ENCODE data around the gene SLC8A2. TPM values are rescaled to one million over a fixed set of nuclear protein-coding genes. Genes with fewer than 3 reads are reported as not detected.

SLC8A2 gene
- 0.69 TPM for polyA plus RNA-seq (2013, experiment 1 of 2)
- polyA plus RNA-seq (2013, experiment 2 of 2) = 0.67 TPM

GRCh38 chr19:47471733-47472457 lies at the start of gene SLC8A2:
TSS of gene SLC8A2 (minus strand) at chr19:47471893. CDS start at chr19:47466403, 5,490 bp downstream.
- Histone ChIP-seq H3K27me3 (ENCODE audit: insufficient read depth, low read length, poor library complexity) (no peaks in the 10 kb centered on the region), H3K4me2 (ENCODE audit: low read length) (peak within 1 kb of the TSS; percentile 23), H2AK5ac (ENCODE audit: low read length) (no peak within 1 kb of the TSS), H3K23ac (ENCODE audit: low read length) (no peak within 1 kb of the TSS), H3K4ac (ENCODE audit: low read depth, low read length) (no peak within 1 kb of the TSS), H3K36me3 (ENCODE audit: control insufficient read depth, insufficient read depth, low read length) (no peaks in the 10 kb centered on the region), H3K27ac (ENCODE audit: low read depth, low read length) (no peak within 1 kb of the TSS), H2BK5ac (ENCODE audit: low read length) (no peak within 1 kb of the TSS), H3K9ac (ENCODE audit: low read length) (peak within 1 kb of the TSS; percentile 10), H3K79me2 (ENCODE audit: control insufficient read depth, insufficient read depth, low read length) (no peaks in the 10 kb centered on the region), H3K4me1 (ENCODE audit: control insufficient read depth, low read depth, low read length) (no peaks in the 10 kb centered on the region), H4K8ac (ENCODE audit: low read depth, low read length) (no peak within 1 kb of the TSS), H3K79me1 (ENCODE audit: low read length) (no peaks in the 10 kb centered on the region), H2BK15ac (replicated peaks; ENCODE audit: low read depth) (no peak within 1 kb of the TSS), H3K18ac (ENCODE audit: low read length) (peak within 1 kb of the TSS; percentile 46), H4K5ac (ENCODE audit: low read length) (no peak within 1 kb of the TSS), H2BK120ac (ENCODE audit: low read depth, low read length) (no peak within 1 kb of the TSS), H3K4me3 (ENCODE audit: low read length) (peak within 1 kb of the TSS; percentile 10), H3K56ac (ENCODE audit: low read length) (peak within 1 kb of the TSS; percentile 50)
- WGBS (ENCODE audit: extremely low coverage, insufficient coverage, low lambda C conversion rate) = no CpG with 5 or more reads among the region's 29 CpGs
- DNase-seq = peak; percentile 96

- no peak overlapping the region for H3K27ac ChIP-seq (ENCODE audit: low read depth, low read length)
Observed at GRCh38 chr19:47520839-47521238, 49.1 kb upstream of the SLC8A2 start.

GRCh38 chr19:47520343-47520806 lies 48.7 kb upstream of the SLC8A2 start:
- Histone ChIP-seq H3K56ac (ENCODE audit: low read length) (no peak overlapping the region), H3K79me1 (ENCODE audit: low read length) (no peaks in the 10 kb centered on the region), H3K4me3 (ENCODE audit: low read length) (no peak overlapping the region), H3K27me3 (ENCODE audit: insufficient read depth, low read length, poor library complexity) (no peaks in the 10 kb centered on the region), H2BK15ac (replicated peaks; ENCODE audit: low read depth) (no peak overlapping the region), H2BK120ac (ENCODE audit: low read depth, low read length) (no peak overlapping the region), H3K27ac (ENCODE audit: low read depth, low read length) (no peak overlapping the region), H3K79me2 (ENCODE audit: control insufficient read depth, insufficient read depth, low read length) (no peaks in the 10 kb centered on the region), H2BK5ac (ENCODE audit: low read length) (no peak overlapping the region), H4K8ac (ENCODE audit: low read depth, low read length) (no peak overlapping the region), H3K4ac (ENCODE audit: low read depth, low read length) (no peak overlapping the region), H2AK5ac (ENCODE audit: low read length) (no peak overlapping the region), H3K36me3 (ENCODE audit: control insufficient read depth, insufficient read depth, low read length) (no peaks in the 10 kb centered on the region), H3K4me2 (ENCODE audit: low read length) (no peak overlapping the region), H3K18ac (ENCODE audit: low read length) (no peak overlapping the region), H3K4me1 (ENCODE audit: control insufficient read depth, low read depth, low read length) (peaks cover 3% of the 10 kb centered on the region), H3K9ac (ENCODE audit: low read length) (no peak overlapping the region), H3K23ac (ENCODE audit: low read length) (no peak overlapping the region), H4K5ac (ENCODE audit: low read length) (no peak overlapping the region)
- no peak for DNase-seq
- WGBS (ENCODE audit: extremely low coverage, insufficient coverage, low lambda C conversion rate) = no CpG with 5 or more reads among the region's 10 CpGs

More at GRCh38 chr19:47520839-47521238, 49.1 kb upstream of the SLC8A2 start:
- no peak overlapping the region for H4K8ac ChIP-seq (ENCODE audit: low read depth, low read length)
- H3K4me3 ChIP-seq (ENCODE audit: low read length) = no peak overlapping the region
- no peak overlapping the region for H3K56ac ChIP-seq (ENCODE audit: low read length)
- no peak overlapping the region for H3K18ac ChIP-seq (ENCODE audit: low read length)
- no peak overlapping the region for H4K5ac ChIP-seq (ENCODE audit: low read length)
- no peaks in the 10 kb centered on the region for H3K79me1 ChIP-seq (ENCODE audit: low read length)
- H3K36me3 ChIP-seq (ENCODE audit: control insufficient read depth, insufficient read depth, low read length) = no peaks in the 10 kb centered on the region
- H2BK15ac ChIP-seq (replicated peaks; ENCODE audit: low read depth) = no peak overlapping the region
- H2AK5ac ChIP-seq (ENCODE audit: low read length) = no peak overlapping the region
- H3K4me1 ChIP-seq (ENCODE audit: control insufficient read depth, low read depth, low read length) = peaks cover 3% of the 10 kb centered on the region
- no peak overlapping the region for H3K9ac ChIP-seq (ENCODE audit: low read length)
- H3K23ac ChIP-seq (ENCODE audit: low read length) = no peak overlapping the region
- no peak for DNase-seq
- no peak overlapping the region for H2BK5ac ChIP-seq (ENCODE audit: low read length)
- no peaks in the 10 kb centered on the region for H3K79me2 ChIP-seq (ENCODE audit: control insufficient read depth, insufficient read depth, low read length)
- H2BK120ac ChIP-seq (ENCODE audit: low read depth, low read length) = no peak overlapping the region
- no peak overlapping the region for H3K4me2 ChIP-seq (ENCODE audit: low read length)
- no peaks in the 10 kb centered on the region for H3K27me3 ChIP-seq (ENCODE audit: insufficient read depth, low read length, poor library complexity)
- WGBS (ENCODE audit: extremely low coverage, insufficient coverage, low lambda C conversion rate) = no CpG with 5 or more reads among the region's 6 CpGs
- no peak overlapping the region for H3K4ac ChIP-seq (ENCODE audit: low read depth, low read length)

GRCh38 chr19:47518854-47519253 lies 47.2 kb upstream of the SLC8A2 start:
- Histone ChIP-seq H3K4ac (ENCODE audit: low read depth, low read length) (no peak overlapping the region), H3K4me3 (ENCODE audit: low read length) (no peak overlapping the region), H2BK5ac (ENCODE audit: low read length) (no peak overlapping the region), H3K36me3 (ENCODE audit: control insufficient read depth, insufficient read depth, low read length) (no peaks in the 10 kb centered on the region), H3K9ac (ENCODE audit: low read length) (no peak overlapping the region), H3K4me1 (ENCODE audit: control insufficient read depth, low read depth, low read length) (peaks cover 3% of the 10 kb centered on the region), H4K5ac (ENCODE audit: low read length) (no peak overlapping the region), H3K4me2 (ENCODE audit: low read length) (no peak overlapping the region), H3K23ac (ENCODE audit: low read length) (no peak overlapping the region), H3K18ac (ENCODE audit: low read length) (no peak overlapping the region), H3K27me3 (ENCODE audit: insufficient read depth, low read length, poor library complexity) (no peaks in the 10 kb centered on the region), H3K79me2 (ENCODE audit: control insufficient read depth, insufficient read depth, low read length) (peaks cover 9% of the 10 kb centered on the region), H3K79me1 (ENCODE audit: low read length) (peaks cover 8% of the 10 kb centered on the region), H2AK5ac (ENCODE audit: low read length) (no peak overlapping the region), H2BK120ac (ENCODE audit: low read depth, low read length) (no peak overlapping the region), H3K27ac (ENCODE audit: low read depth, low read length) (no peak overlapping the region), H2BK15ac (replicated peaks; ENCODE audit: low read depth) (no peak overlapping the region), H4K8ac (ENCODE audit: low read depth, low read length) (no peak overlapping the region), H3K56ac (ENCODE audit: low read length) (no peak overlapping the region)
- no CpG with 5 or more reads among the region's 9 CpGs for WGBS (ENCODE audit: extremely low coverage, insufficient coverage, low lambda C conversion rate)
- no peak for DNase-seq

GRCh38 chr19:47518139-47518538 lies 46.4 kb upstream of the SLC8A2 start:
- H3K4ac ChIP-seq (ENCODE audit: low read depth, low read length) = no peak overlapping the region
- H4K5ac ChIP-seq (ENCODE audit: low read length) = no peak overlapping the region
- H3K36me3 ChIP-seq (ENCODE audit: control insufficient read depth, insufficient read depth, low read length) = no peaks in the 10 kb centered on the region
- peaks cover 3% of the 10 kb centered on the region for H3K4me1 ChIP-seq (ENCODE audit: control insufficient read depth, low read depth, low read length)
- H3K79me2 ChIP-seq (ENCODE audit: control insufficient read depth, insufficient read depth, low read length) = peaks cover 14% of the 10 kb centered on the region
- H3K9ac ChIP-seq (ENCODE audit: low read length) = no peak overlapping the region
- H3K27ac ChIP-seq (ENCODE audit: low read depth, low read length) = no peak overlapping the region
- H2AK5ac ChIP-seq (ENCODE audit: low read length) = no peak overlapping the region
- no peak overlapping the region for H3K18ac ChIP-seq (ENCODE audit: low read length)
- H4K8ac ChIP-seq (ENCODE audit: low read depth, low read length) = no peak overlapping the region
- peaks cover 11% of the 10 kb centered on the region for H3K79me1 ChIP-seq (ENCODE audit: low read length)
- no peak overlapping the region for H2BK120ac ChIP-seq (ENCODE audit: low read depth, low read length)
- no peak overlapping the region for H3K23ac ChIP-seq (ENCODE audit: low read length)
- no peaks in the 10 kb centered on the region for H3K27me3 ChIP-seq (ENCODE audit: insufficient read depth, low read length, poor library complexity)
- H3K4me2 ChIP-seq (ENCODE audit: low read length) = no peak overlapping the region
- no peak overlapping the region for H3K56ac ChIP-seq (ENCODE audit: low read length)
- no peak for DNase-seq
- no peak overlapping the region for H2BK15ac ChIP-seq (replicated peaks; ENCODE audit: low read depth)
- H3K4me3 ChIP-seq (ENCODE audit: low read length) = no peak overlapping the region
- WGBS (ENCODE audit: extremely low coverage, insufficient coverage, low lambda C conversion rate) = no CpG with 5 or more reads among the region's 4 CpGs
- no peak overlapping the region for H2BK5ac ChIP-seq (ENCODE audit: low read length)
